Heart right ventricle (tissue), 16 donors: ENCODE measurements around the gene COPS6. TPM values are rescaled to one million over a fixed set of nuclear protein-coding genes. Genes with fewer than 3 reads are reported as not detected.

ENCODE experiments used
- ATAC-seq, 8 donors: fragments of 200-7000 bp; cut with Tn5 transposase; one replicate each; pipeline ENCODE4 v1.9.1; 2020; ENCODE audit warnings: mild to moderate bottlenecking in 8 of 8, moderate library complexity in 8 of 8, moderate number of reproducible peaks in 1 of 8
- DNase-seq, 2 donors: peaks; one replicate each; pipeline ENCODE4 v3.0.0-alpha.2; 2020
- H3K27ac ChIP-seq, 10 donors: fragments of 200-600 bp; sonication (generic) in 2 of 10; one replicate each; pipeline versions ENCODE4 v1.5.0 to v1.8.0; 2020 to 2022; ENCODE audit warnings: mild to moderate bottlenecking in 3 of 10
- H3K27me3 ChIP-seq, 7 donors: fragments of 200-600 bp; one replicate each; pipeline ENCODE4 v1.8.0; 2021 to 2022; ENCODE audit warnings: mild to moderate bottlenecking in 2 of 7
- H3K36me3 ChIP-seq, 9 donors: fragments of 200-600 bp; sonication (generic) in 1 of 9; one replicate each; pipeline versions ENCODE4 v1.5.0 to v1.8.0; 2020 to 2022; ENCODE audit warnings: mild to moderate bottlenecking in 2 of 9
- H3K4me1 ChIP-seq, 9 donors: fragments of 200-600 bp; sonication (generic) in 1 of 9; one replicate each; pipeline versions ENCODE4 v1.5.0 to v1.8.0; 2020 to 2022; ENCODE audit warnings: mild to moderate bottlenecking in 4 of 9
- H3K4me3 ChIP-seq, 10 donors: fragments of 200-600 bp; sonication (generic) in 2 of 10; one replicate each; pipeline versions ENCODE4 v1.5.0 to v1.8.0; 2020 to 2022; ENCODE audit warnings: mild to moderate bottlenecking in 7 of 10, moderate library complexity in 2 of 10
- H3K9me3 ChIP-seq, 11 donors: fragments of 200-600 bp in 10 of 11; sonication (generic) in 2 of 11; one replicate each; pipeline versions ENCODE4 v1.5.0 to v1.8.0; 2013 to 2022; ENCODE audit warnings: mild to moderate bottlenecking in 2 of 11, control low read depth in 1 of 11, moderate library complexity in 1 of 11
- CTCF ChIP-seq, 9 donors: fragments of 200-600 bp; sonication (generic) in 2 of 9; IDR thresholded peaks; one replicate each; pipeline versions ENCODE4 v1.5.0 to v1.8.0; 2021 to 2022; ENCODE audit warnings: antibody characterized with exemption in 9 of 9, mild to moderate bottlenecking in 5 of 9, moderate library complexity in 1 of 9
- WGBS, 2 donors: extraction: QIAGEN DNeasy Blood & Tissue Kit; methylation state at CpG; one replicate each; pipeline ENCODE4 v1.1.7; 2013; ENCODE audit warnings: inconsistent platforms in 1 of 2; 5-methylcytosine and 5-hydroxymethylcytosine counted together
- intact Hi-C, 10 donors: fragments of 100-400 bp; cut with DNase I; formaldehyde crosslinking; loops; one replicate each; pipeline versions ENCODE4 v1.11.1 to v1.14.2; 2022
- polyA plus RNA-seq, 2 donors: library from polyadenylated mRNA; stranded (reverse); fragments of 200-250 nt; gene quantifications; one replicate each; pipeline ENCODE4 v1.2.3, GENCODE V29; 2013
- total RNA-seq, 10 donors: library from RNA; stranded (reverse); fragmentation: NEBNext Ultra II Directional in 3 of 10; extraction: Animal tissue kit (Norgen Biotek cat#: 25700) in 3 of 10; gene quantifications; one replicate each; pipeline versions ENCODE4 v1.2.1 to v1.2.4, GENCODE V29; 2021 to 2023
- donor health status: Arrhythmogenic right ventricular cardiomyopathy.
- donor health status: ischemic (EF 13 %, LVEDD 7.1; RV severe dilation, severe dysfunction).
- donor health status: healthy with polysubstance abuse.
- donor health status: DM: no; HTN: yes; CAD: no.
- donor health status: DM: no; HTN: no; CAD: no.
- donor health status: ischemic (EF 25% LVEDD 6.9; RV normal size, moderate dysfunction).
- donor health status: ischemic (EF 25% LVEDD 5.7; RV mildly dilated, moderate dysfunction).
- donor health status: healthy.
- donor health status: DM: yes; HTN: yes; CAD: no.
- donor health status: Ischemic cardiomyopathy.
- donor health status: ischemic (EF 35%, LVEDD 5.7; RV mildly dilated, moderate dysfunction).
- donor health status: nonischemic (EF 11% LVEDD 7.7; RV severe dilation, severe dysfunction).
- donor health status: DM: yes; HTN: yes; CAD: no.
- donor health status: PGD.
- donor health status: ischemic (EF 29% LVEDD 5.4; RV normal size, mild dysfunction).
- donor health status: nonischemic (EF 23%, LVEDD 6.1; RV moderate dilation, normal function).

COPS6 gene
- total and polyA plus RNA-seq, 12 donors: 106 to 135 (median 116) TPM

GRCh38 chr7:100089458-100090196 is 858 bp downstream of the COPS6 start:
- DNase-seq: no peak
- Histone ChIP-seq H3K36me3 (peaks cover 0 to 49% (median 37%) of the 10 kb centered on the region in 9 donors), H3K4me3 (peak overlapping the region; percentile 43 to 96 (median 84)), H3K27ac (peak overlapping the region; percentile 42 to 98 (median 93)), H3K9me3 (no peaks in the 10 kb centered on the region), H3K27me3 (no peaks in the 10 kb centered on the region), H3K4me1 (peaks cover 5 to 44% (median 23%) of the 10 kb centered on the region in 9 donors)
- WGBS, 2 donors: 30 to 42% methylated on average over 7 of the region's 7 CpGs
- no peak for TF ChIP-seq CTCF (IDR thresholded peaks at IDR 0.05)
- intact Hi-C loops: loop anchor here in 3 of 10 donors (5.0 to 10.0 kb wide), 3 partner anchors 38 to 175 kb away; partner anchors contain the start of genes TRIM4 (in 2 of the 3) and MBLAC1 (in 1 of the 3)
- no peak for ATAC-seq

- Histone ChIP-seq H3K36me3 (peaks cover 0 to 60% (median 49%) of the 10 kb centered on the region in 9 donors), H3K27ac (no peak overlapping the region), H3K27me3 (no peaks in the 10 kb centered on the region), H3K4me3 (no peak overlapping the region), H3K4me1 (peaks cover 5 to 44% (median 23%) of the 10 kb centered on the region in 9 donors), H3K9me3 (no peaks in the 10 kb centered on the region)
- intact Hi-C loops: no loop called here
- TF ChIP-seq CTCF (IDR thresholded peaks at IDR 0.05): no peak
- ATAC-seq (no peak), DNase-seq (no peak)
- WGBS, 2 donors: 87 to 92% methylated on average over 14 of the region's 14 CpGs
These were observed 2.0 kb downstream of the COPS6 start for GRCh38 chr7:100090527-100091410.

GRCh38 chr7:100091411-100092181 is 2.8 kb downstream of the COPS6 start:
- Histone ChIP-seq H3K27me3 (no peaks in the 10 kb centered on the region), H3K9me3 (no peaks in the 10 kb centered on the region), H3K4me1 (peaks cover 5 to 39% (median 23%) of the 10 kb centered on the region in 9 donors), H3K27ac (no peak overlapping the region), H3K4me3 (no peak overlapping the region), H3K36me3 (peaks cover 0 to 68% (median 56%) of the 10 kb centered on the region in 9 donors)
- TF ChIP-seq CTCF (IDR thresholded peaks at IDR 0.05): no peak
- intact Hi-C loops: no loop called here
- ATAC-seq (no peak), DNase-seq (no peak)
- WGBS, 2 donors: 57 to 67% methylated on average over 19 of the region's 19 CpGs

DNA sequence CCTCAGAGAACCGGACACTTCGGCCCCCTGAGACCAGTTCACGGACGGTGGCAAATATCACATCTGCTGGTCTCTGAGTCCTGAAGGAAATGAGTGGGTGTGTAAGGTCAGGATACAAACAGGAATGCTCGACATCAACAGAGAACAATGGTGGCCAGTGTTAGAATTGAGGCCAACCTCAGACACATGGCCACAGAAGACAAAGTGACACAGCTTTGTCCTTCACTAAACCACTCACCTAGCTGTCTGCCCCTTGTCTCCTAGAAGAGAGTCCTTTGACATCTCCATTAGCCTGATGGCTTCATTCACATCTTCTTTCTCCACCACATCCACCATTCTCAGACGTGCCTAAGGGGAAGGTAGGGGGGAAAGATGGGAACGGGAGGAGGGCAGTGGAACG is 4.3 kb downstream of the COPS6 start:
- Histone ChIP-seq H3K36me3 (peaks cover 0 to 83% (median 70%) of the 10 kb centered on the region in 9 donors), H3K27ac (peak overlapping the region in 2 of 10 donors; percentile 18 to 26), H3K27me3 (no peaks in the 10 kb centered on the region), H3K9me3 (no peaks in the 10 kb centered on the region), H3K4me1 (peaks cover 5 to 30% (median 21%) of the 10 kb centered on the region in 9 donors), H3K4me3 (no peak overlapping the region)
- DNase-seq: no peak
- intact Hi-C loops: no loop called here
- ATAC-seq: peak in 1 of 8 donors; percentile 29
- TF ChIP-seq CTCF (IDR thresholded peaks at IDR 0.05): no peak
- 41 to 43% methylated on average over 8 of the region's 8 CpGs for WGBS, 2 donors
